ENCODE measurements around the gene AIFM2. TPM values are rescaled to one million over a fixed set of nuclear protein-coding genes. Genes with fewer than 3 reads are reported as not detected.

Gene AIFM2
- total RNA-seq, 6 donors from 2014 or later, result 12.0 to 21.0 (median 17.2) TPM

- Histone ChIP-seq H3K36me3 (peaks cover 4 to 28% (median 13%) of the 10 kb centered on the region in 4 donors), H3K27ac (peak within 1 kb of the TSS; percentile 89 to 92 (median 92)), H3K4me1 (peaks cover 11 to 30% (median 19%) of the 10 kb centered on the region in 4 donors), H3K9me3 (no peaks in the 10 kb centered on the region), H3K4me3 (peak within 1 kb of the TSS; percentile 81 to 90 (median 83)), H3K27me3 (no peaks in the 10 kb centered on the region)
- TF ChIP-seq POLR2A (IDR thresholded peaks at IDR 0.05) (peak in 3 of 4 donors; percentile 52 to 82 (median 75)), POLR2AphosphoS5 (IDR thresholded peaks at IDR 0.05) (peak; percentile 69 to 94), EP300 (IDR thresholded peaks at IDR 0.05) (peak in 1 of 4 donors; percentile 1), CTCF (IDR thresholded peaks at IDR 0.05) (peak; percentile 61 to 85 (median 74))
- ATAC-seq (ENCODE audit: low FRiP score in 2 of 2), result peak; percentile 97 to 98
- WGBS, 2 donors, result 1 to 2% methylated on average over 23 to 38 of the region's 39 CpGs
- peak in 1 of 2 donors; percentile 97 for DNase-seq
These were observed 14.0 kb upstream of the AIFM2 start, which contains the start of gene TYSND1 for GRCh38 chr10:70146489-70147258. TSS of gene TYSND1 (minus strand) at chr10:70146700. CDS start at chr10:70146586, 114 bp downstream.

DNA sequence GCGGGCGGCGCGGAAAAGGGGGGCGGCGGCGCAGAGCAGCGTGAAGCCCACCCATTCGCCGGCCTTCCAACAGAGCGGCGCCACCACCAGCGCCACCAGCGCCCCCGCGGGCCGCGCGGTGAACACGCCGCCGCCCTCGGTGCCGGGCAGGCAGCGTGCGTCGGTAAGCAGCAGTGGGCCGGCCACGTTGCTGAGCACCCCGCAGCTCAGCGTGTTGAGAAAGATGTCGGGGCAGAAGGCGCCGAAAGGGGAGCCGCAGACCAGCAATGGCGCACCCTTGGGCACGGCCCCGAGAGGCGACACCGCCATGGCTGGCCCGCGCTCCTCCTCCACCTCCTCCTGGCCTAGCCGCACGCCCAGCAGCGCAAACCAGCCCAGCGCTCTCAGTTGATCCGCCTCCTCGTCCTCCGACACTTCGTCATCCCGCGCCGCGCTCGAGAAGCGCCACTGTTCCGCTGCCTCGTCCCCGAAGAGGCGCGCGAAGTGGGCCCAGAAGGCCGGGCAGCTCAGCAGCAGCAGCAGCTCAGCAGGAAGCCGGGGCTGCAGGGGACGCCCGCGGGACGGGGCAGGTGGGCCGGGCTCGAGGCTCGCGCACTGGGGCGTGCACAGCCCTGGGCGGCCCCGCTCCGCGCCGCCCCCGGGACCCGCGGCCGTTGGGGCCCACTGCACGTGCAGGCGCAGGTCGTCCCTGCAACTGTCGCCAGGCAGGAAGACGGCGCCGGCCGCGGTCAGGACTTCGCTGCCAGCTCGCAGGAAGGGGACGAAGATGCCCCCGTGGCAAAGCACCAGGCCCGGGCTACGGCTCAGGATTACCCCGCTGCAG, 13.3 kb upstream of the AIFM2 start:
- Histone ChIP-seq H3K4me3 (peak overlapping the region; percentile 81 to 90 (median 83)), H3K27ac (peak overlapping the region; percentile 89 to 92 (median 92)), H3K36me3 (peaks cover 0 to 21% (median 8%) of the 10 kb centered on the region in 4 donors), H3K27me3 (no peaks in the 10 kb centered on the region), H3K9me3 (no peaks in the 10 kb centered on the region), H3K4me1 (peaks cover 11 to 30% (median 19%) of the 10 kb centered on the region in 4 donors)
- ATAC-seq (ENCODE audit: low FRiP score in 2 of 2) (peak; percentile 70 to 78), DNase-seq (peak; percentile 64 to 93)
- WGBS, 2 donors, result 1% methylated on average over 88 of the region's 98 CpGs; no CpG with 5 or more reads in 1 of the 2 donors
- TF ChIP-seq CTCF (IDR thresholded peaks at IDR 0.05) (peak; percentile 64 to 93 (median 83)), POLR2AphosphoS5 (IDR thresholded peaks at IDR 0.05) (no peak)

GRCh38 chr10:70145166-70145665, 12.6 kb upstream of the AIFM2 start:
- Histone ChIP-seq H3K4me3 (peak overlapping the region; percentile 81 to 90 (median 83)), H3K27me3 (no peaks in the 10 kb centered on the region), H3K36me3 (peaks cover 0 to 15% (median 6%) of the 10 kb centered on the region in 4 donors), H3K27ac (peak overlapping the region; percentile 89 to 92 (median 92)), H3K4me1 (peaks cover 11 to 30% (median 19%) of the 10 kb centered on the region in 4 donors), H3K9me3 (no peaks in the 10 kb centered on the region)
- TF ChIP-seq EP300 (IDR thresholded peaks at IDR 0.05), result no peak
- TF ChIP-seq CTCF (IDR thresholded peaks at IDR 0.05), result no peak
- no peak for TF ChIP-seq POLR2AphosphoS5 (IDR thresholded peaks at IDR 0.05)
- no peak for TF ChIP-seq POLR2A (IDR thresholded peaks at IDR 0.05)
- WGBS, 2 donors, result 13 to 90% methylated on average over 2 to 21 of the region's 28 CpGs
- ATAC-seq (ENCODE audit: low FRiP score in 2 of 2) (no peak), DNase-seq (no peak)

- no peaks in the 10 kb centered on the region for H3K9me3 ChIP-seq
- no peak for TF ChIP-seq EP300 (IDR thresholded peaks at IDR 0.05)
- TF ChIP-seq CTCF (IDR thresholded peaks at IDR 0.05), result no peak
- no peak for TF ChIP-seq POLR2A (IDR thresholded peaks at IDR 0.05)
- H3K27ac ChIP-seq, result peak overlapping the region in 1 of 4 donors; percentile 92
- peak overlapping the region in 2 of 4 donors; percentile 85 to 90 for H3K4me3 ChIP-seq
- no peak for ATAC-seq (ENCODE audit: low FRiP score in 2 of 2)
- H3K4me1 ChIP-seq, result peaks cover 11 to 30% (median 19%) of the 10 kb centered on the region in 4 donors
- peaks cover 0 to 11% (median 5%) of the 10 kb centered on the region in 4 donors for H3K36me3 ChIP-seq
- no peak for DNase-seq
- H3K27me3 ChIP-seq, result no peaks in the 10 kb centered on the region
- 85 to 88% methylated on average over 18 of the region's 18 CpGs for WGBS, 2 donors
These were observed 11.9 kb upstream of the AIFM2 start for GRCh38 chr10:70144372-70145110.
